GM13976 (cell line): Measurements from ENCODE around the gene SMAD7.

Experiments used
- DNase-seq: peaks from one replicate; pipeline ENCODE4 v3.0.0; 2012; ENCODE audit warnings: low spot score
- in situ Hi-C: fragments of 300-500 bp; cut with MboI; formaldehyde crosslinking; loops from one replicate; pipeline ENCODE4 v1.12.0; 2022; ENCODE audit warnings: low sequenced_read_pairs, mixed read lengths, inconsistent platforms; ENCODE audit not compliant: unreplicated experiment
- TF ChIP-seq, protein P1 (sequence below): IDR thresholded peaks from 2 replicates; pipeline ENCODE4 v1.5.1; 2012; ENCODE audit warnings: borderline replicate concordance, mild to moderate bottlenecking; ENCODE audit not compliant: insufficient read depth; ENCODE audit errors: extremely low read depth, missing control alignments, control extremely low read depth

SMAD7 gene

DNA sequence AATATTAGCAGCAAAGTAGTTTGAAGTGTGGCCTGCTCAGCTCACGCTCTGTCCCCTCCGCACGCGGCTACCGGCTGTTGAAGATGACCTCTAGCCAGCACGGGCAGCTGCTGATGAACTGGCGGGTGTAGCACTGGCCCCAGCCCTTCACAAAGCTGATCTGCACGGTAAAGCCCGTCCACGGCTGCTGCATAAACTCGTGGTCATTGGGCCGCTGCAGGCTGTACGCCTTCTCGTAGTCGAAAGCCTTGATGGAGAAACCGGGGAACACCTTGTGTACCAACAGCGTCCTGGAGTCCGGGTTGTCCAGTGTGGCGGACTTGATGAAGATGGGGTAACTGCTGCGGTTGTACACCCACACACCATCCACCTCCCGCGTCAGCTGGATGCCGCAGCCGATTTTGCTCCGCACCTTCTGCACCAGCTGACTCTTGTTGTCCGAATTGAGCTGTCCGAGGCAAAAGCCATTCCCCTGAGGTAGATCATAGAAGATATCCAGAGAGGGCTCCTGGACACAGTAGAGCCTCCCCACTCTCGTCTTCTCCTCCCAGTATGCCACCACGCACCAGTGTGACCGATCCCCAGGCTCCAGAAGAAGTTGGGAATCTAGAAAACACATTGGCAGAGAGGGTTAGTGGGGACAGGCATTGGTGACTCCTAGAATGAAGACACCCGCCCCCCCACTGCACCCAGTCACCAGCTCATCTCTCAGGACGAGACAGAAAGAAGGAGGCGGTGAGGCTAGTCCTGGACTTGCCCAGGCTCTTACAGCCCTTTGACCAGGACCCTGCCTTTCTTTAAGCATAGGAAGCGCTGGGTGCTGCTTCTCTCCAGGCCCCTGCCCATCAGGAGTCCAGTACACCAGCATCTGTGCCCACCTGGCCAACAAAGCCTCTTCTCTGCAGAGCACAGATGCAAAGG is 29.2 kb downstream of the SMAD7 start:
- in situ Hi-C loops = no loop called here
- TF ChIP-seq, protein P1, sequence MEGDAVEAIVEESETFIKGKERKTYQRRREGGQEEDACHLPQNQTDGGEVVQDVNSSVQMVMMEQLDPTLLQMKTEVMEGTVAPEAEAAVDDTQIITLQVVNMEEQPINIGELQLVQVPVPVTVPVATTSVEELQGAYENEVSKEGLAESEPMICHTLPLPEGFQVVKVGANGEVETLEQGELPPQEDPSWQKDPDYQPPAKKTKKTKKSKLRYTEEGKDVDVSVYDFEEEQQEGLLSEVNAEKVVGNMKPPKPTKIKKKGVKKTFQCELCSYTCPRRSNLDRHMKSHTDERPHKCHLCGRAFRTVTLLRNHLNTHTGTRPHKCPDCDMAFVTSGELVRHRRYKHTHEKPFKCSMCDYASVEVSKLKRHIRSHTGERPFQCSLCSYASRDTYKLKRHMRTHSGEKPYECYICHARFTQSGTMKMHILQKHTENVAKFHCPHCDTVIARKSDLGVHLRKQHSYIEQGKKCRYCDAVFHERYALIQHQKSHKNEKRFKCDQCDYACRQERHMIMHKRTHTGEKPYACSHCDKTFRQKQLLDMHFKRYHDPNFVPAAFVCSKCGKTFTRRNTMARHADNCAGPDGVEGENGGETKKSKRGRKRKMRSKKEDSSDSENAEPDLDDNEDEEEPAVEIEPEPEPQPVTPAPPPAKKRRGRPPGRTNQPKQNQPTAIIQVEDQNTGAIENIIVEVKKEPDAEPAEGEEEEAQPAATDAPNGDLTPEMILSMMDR = no peak
- no peak for DNase-seq

DNA sequence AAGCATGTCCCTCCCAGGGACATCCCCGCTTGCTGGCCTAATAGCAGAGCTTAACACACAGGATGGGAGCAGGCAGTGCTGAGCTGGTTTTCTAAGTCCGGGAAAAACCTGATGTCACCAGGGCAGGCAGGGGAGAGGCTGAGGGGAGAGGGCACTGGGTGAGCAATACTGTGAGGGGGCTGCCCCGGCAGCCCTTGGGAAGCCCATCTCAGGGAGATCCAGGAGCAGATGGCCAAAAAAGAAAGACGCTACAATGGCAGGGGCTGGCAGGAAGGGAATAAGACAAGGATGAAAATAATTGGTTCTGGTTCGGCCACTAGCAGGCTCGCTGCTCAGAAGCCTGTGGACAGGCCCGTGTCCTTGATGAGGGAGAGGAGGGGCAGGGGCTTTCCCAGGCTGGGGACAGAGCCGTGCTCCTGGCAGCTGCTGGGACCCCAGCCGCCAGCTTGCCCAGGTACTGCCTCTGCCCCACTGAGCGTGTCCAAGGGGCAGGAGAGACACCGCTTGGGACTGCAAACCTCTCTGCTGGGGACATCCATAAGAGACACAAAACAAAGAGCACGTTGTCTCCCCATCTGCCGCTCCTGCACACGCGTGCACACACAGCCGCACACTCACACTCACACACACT is 30.2 kb downstream of the SMAD7 start:
- in situ Hi-C loops = no loop called here
- TF ChIP-seq, protein P1 = no peak
- DNase-seq = no peak

DNA sequence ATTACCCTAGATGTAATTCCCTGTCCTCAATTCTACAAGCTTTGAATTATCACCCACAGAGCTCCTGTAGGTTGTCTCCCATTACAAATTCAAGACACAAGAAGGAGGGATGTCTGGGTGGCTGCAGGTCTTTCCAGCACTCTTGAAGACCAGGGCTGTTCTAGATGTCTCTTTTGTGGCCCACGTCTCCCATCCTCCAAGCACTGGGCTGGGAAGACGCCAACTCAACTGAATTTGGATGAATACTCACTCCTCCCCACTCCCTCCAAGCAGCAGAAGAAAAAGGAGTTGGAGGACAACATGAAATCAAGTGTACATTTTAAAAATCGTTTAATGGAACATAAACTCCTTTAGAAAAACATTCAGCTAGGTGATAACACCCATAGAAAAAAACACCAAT is 31.2 kb downstream of the SMAD7 start:
- in situ Hi-C loops = no loop called here
- no peak for DNase-seq
- TF ChIP-seq, protein P1 = no peak

DNA sequence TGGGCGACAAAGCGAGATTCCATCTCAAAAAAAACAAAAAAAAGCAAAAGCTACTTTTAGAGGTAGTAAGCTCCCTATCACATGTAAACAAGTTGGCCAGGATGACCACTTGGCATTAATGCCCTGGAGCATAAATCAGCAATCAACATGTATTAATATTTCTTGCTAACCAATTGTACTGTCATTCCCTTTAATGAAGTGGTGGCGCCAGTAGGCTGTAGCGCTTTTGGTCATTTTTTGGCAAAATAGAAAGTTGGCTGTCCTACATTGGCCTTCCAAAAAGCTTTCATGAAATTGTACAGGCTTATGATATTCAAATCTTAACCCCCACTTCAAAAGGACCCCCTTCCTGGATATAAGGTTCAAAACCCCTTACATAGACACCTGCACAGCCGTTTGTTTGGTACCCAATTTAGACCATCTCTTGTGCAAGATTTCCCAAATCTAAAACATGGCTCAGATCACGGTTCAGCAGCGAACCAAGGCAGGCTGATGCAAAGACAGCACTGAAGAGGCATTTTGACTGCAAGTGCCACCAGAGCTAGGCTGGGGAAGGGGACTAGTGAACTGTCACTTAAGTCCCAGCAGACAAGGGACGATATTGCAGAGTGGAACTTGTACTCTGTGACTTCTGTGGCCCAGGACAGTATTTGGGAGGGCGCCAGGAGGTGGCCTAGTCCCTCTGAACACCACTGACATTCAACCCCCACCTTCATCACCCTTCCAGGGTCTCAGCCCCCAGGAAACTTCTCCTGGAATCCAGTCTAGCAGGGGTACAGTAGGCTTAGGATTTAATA is 31.9 kb downstream of the SMAD7 start:
- in situ Hi-C loops = no loop called here
- TF ChIP-seq, protein P1 = no peak
- no peak for DNase-seq

DNA sequence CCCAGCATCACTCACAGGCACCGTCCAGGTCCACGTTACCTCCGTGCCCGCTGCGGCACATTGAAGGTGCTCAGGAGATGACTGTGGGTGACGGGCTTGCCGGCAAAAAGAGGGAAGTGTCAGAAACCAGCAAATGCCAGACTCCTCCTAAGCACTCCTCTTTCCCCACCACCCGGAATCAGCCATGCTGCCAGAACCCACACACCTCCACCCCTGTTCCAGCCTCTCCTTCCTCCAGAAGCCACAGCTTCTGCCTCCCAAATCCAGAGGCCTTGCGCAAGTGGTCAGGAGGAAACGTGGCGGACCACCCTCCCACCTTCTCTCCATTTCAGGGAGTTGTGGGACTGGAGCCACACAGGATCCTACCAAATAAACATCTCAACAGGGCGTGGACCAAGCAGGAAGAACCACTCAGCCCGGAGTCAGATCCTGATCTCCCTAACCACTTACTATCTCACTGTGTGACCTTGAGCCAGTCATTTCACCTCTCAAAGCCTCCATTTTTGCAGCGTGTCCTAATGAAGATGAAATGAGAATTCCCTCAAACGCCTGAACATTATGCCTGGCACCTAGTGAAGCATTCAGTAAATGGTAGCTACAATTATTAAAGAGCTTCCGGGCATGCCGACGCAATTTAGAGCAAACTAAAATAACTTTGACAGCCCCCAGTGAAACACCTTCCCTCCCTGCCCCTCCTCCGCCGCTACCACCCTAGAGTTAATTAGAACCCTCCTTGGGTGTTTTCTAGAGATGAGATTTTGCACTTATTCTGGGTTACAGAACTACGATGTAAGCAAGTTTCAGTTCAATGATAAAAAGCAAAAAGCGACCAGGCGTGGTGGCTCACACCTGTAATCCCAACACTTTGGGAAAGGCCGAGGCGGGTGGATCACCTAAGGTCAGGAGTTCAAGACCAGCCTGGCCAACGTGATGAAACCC is 32.9 kb downstream of the SMAD7 start:
- DNase-seq = no peak
- in situ Hi-C loops = no loop called here
- TF ChIP-seq, protein P1 = no peak
